HG03039 (cell line): ENCODE results near the gene ZNF282.
"Not testable (repeated sequence)": the region's sequence is repeated elsewhere in the genome, so short reads cannot be mapped to it uniquely, and the experiment has no call there.

ENCODE experiments used
- ATAC-seq: cut with Tn5 transposase; IDR thresholded peaks from one replicate; pipeline ENCODE4 v1.9.1; 2021; ENCODE audit warnings: mild to moderate bottlenecking, moderate library complexity; ENCODE audit not compliant: unreplicated experiment

Gene ZNF282

DNA sequence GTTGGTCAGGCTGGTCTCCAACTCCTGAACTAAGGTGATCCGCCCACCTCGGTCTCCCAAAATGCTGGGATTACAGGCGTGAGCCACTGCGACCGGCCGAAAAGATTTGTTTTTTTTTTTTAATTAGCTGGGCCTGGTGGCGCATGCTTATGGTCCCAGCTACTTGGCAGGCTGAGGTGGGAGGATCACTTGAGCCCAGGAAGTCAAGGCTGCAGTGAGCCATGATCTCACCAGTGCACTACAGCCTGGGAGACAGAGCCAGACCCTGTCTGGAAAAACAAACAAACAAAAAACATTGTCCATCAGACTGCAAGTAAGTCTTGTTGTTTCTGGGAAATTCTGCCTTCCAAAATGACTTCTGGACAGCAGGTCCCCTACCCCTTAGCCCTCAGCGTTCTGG lies 27.8 kb downstream of the ZNF282 start:
- no peak for ATAC-seq

GRCh38 chr7:149223761-149224160 lies 28.4 kb downstream of the ZNF282 start:
- ATAC-seq: no peak

- no peak for ATAC-seq
Measured at GRCh38 chr7:149224352-149224751, 29.0 kb downstream of the ZNF282 start.

- no peak for ATAC-seq
Measured at GRCh38 chr7:149225106-149225505, 29.8 kb downstream of the ZNF282 start.

DNA sequence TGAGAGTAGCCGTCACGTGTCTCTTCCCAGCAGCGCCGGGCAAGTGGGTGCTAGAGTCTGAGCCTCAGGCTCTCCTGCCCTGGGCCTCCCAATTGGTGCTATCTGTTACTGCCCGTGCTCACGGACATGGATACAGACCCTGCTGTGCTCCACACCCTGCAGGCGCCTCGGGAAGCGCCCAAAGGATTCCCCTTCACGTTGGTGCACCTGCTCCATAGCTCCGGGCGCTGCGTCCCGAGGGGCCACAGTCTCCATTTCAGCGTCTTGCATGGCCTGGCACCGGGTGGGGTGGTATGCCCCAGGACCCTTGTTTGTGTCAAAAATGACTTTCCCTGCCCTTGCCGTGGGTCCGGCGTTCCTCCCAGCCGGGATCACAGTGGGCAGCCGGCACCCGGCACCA lies 30.3 kb downstream of the ZNF282 start:
- ATAC-seq: no peak

- not testable (repeated sequence) for ATAC-seq
Measured at GRCh38 chr7:149226366-149226765, 31.0 kb downstream of the ZNF282 start.

- no peak for ATAC-seq
Measured at GRCh38 chr7:149226840-149227494, 31.6 kb downstream of the ZNF282 start.

DNA sequence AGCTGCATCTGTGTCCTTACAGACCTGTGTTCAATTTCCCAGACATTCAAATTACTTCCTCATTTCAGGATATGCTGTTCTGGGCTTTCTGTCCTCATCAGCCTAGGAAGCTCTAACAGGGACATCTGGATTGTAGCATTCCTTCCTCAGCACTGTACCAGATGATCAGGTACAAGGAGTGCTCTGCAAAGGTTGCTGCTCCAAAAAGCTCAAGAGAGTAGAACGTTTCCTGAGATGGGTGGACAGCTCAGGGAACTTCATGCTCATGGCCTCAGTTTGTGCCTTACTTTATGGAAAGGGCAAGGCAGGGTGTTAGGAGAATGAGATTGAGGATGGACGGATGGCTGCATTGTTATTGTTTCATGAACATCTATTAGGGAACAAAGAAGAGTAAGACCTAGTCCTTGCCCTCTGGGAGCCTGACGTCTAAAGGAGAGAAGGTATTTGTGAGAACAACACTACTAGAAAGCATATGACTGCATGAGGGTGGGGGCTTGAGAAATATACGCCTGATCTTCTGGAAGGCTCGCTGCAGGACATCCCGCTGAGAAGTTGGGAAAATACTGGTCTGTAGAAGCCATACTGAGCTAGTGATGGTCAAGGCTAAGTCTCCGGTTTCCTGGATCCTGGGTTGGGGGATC lies 33.6 kb downstream of the ZNF282 start:
- no peak for ATAC-seq

GRCh38 chr7:149229526-149229925 lies 34.2 kb downstream of the ZNF282 start:
- ATAC-seq: no peak

GRCh38 chr7:149232362-149232761 lies 37.0 kb downstream of the ZNF282 start:
- ATAC-seq: no peak

GRCh38 chr7:149233655-149234204 lies 38.4 kb downstream of the ZNF282 start:
- ATAC-seq: not testable (repeated sequence)

GRCh38 chr7:149237502-149237901 lies 42.2 kb downstream of the ZNF282 start:
- ATAC-seq: no peak

- no peak for ATAC-seq
Measured at GRCh38 chr7:149238051-149238450, 42.7 kb downstream of the ZNF282 start.

- ATAC-seq: peak; percentile 99
Measured at GRCh38 chr7:149239345-149240143, 44.2 kb downstream of the ZNF282 start, which contains the start of gene ZNF212. Gene ZNF212, plus strand, starts transcription at chr7:149239651. Its CDS starts 128 bp downstream, at chr7:149239779.

- no peak for ATAC-seq
Measured at GRCh38 chr7:149240637-149241036, 45.3 kb downstream of the ZNF282 start.

DNA sequence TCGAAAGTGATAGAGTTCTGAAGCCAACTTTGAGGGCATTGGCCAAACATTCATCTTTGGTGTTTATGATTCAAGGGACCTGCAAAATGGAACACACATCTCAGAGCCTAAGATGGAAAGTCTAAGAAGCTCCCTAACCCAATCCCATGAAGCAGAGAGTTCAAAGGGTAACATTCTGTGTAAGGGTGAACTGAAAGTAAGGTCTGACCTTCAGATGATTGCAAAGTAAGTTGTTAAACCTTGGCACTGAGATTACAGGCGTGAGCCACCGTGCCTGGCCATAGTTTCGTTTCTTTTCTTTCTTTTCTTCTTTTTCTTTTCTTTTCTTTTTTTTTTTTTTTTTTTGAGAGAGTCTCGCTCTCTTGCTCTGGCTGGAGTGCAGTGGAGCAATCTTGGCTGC lies 46.4 kb downstream of the ZNF282 start:
- no peak for ATAC-seq

- ATAC-seq: no peak
Measured at GRCh38 chr7:149245244-149245643, 49.9 kb downstream of the ZNF282 start.

DNA sequence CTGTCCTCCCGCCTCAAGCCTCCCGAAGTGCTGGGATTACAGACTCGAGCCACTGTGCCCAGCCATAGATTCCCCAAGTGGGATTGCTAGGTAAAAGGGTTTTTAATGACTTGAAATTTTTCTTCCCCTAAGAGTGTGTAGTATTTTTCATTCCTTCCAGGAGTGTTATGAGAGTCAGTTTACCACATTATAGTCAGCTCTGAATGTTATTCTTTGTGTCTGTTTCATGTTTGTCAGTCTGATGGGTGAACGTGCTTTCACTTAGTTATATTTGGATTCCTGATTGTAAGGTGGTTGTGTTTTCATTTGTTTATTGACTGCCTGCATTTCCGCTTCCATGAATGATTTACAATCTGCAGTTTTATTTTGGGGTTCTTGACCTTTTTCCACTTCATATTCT lies 50.4 kb downstream of the ZNF282 start:
- no peak for ATAC-seq

- ATAC-seq: no peak
Measured at GRCh38 chr7:149248777-149249176, 53.4 kb downstream of the ZNF282 start.

GRCh38 chr7:149250151-149250550 lies 54.8 kb downstream of the ZNF282 start:
- ATAC-seq: not testable (repeated sequence)

GRCh38 chr7:149251518-149251917 lies 56.2 kb downstream of the ZNF282 start:
- ATAC-seq: not testable (repeated sequence)
